Karpas-422 (cell line): ENCODE data around the gene CD101. TPM values are rescaled to one million over a fixed set of nuclear protein-coding genes. Genes with fewer than 3 reads are reported as not detected.

Source experiments
- DNase-seq: peaks from one replicate; pipeline ENCODE4 v3.0.0-alpha.2; 2015
- H2AFZ ChIP-seq: fragments of 200-600 bp; sonication (generic); 2 replicates; pipeline ENCODE4 v1.6.1; 2014; ENCODE audit warnings: antibody characterized with exemption, low read length, mixed read lengths
- H3K27ac ChIP-seq: fragments of 200-600 bp; sonication (generic); 2 replicates; pipeline ENCODE4 v1.5.1; 2014; ENCODE audit warnings: mild to moderate bottlenecking, low read length, moderate library complexity
- H3K27me3 ChIP-seq: fragments of 200-600 bp; sonication (generic); 2 replicates; pipeline ENCODE4 v1.6.1; 2014; ENCODE audit warnings: low read length, mixed read lengths
- H3K36me3 ChIP-seq: fragments of 200-600 bp; sonication (generic); 2 replicates; pipeline ENCODE4 v1.6.1; 2014; ENCODE audit warnings: low read length, mixed read lengths; ENCODE audit not compliant: insufficient read depth
- H3K4me1 ChIP-seq: fragments of 200-600 bp; sonication (generic); 2 replicates; pipeline ENCODE4 v1.6.1; 2014; ENCODE audit warnings: mild to moderate bottlenecking, low read length, mixed read lengths
- H3K4me2 ChIP-seq: fragments of 200-600 bp; sonication (generic); 2 replicates; pipeline ENCODE4 v1.6.1; 2014; ENCODE audit warnings: low read length, low read depth, mild to moderate bottlenecking; ENCODE audit not compliant: poor library complexity, severe bottlenecking
- H3K4me3 ChIP-seq: fragments of 200-600 bp; sonication (generic); 2 replicates; pipeline ENCODE4 v1.5.1; 2014; ENCODE audit warnings: mild to moderate bottlenecking, antibody characterized with exemption, low read length, mixed read lengths
- H3K79me2 ChIP-seq: fragments of 200-600 bp; sonication (generic); 2 replicates; pipeline ENCODE4 v1.6.1; 2014; ENCODE audit warnings: mild to moderate bottlenecking, low read length, mixed read lengths
- H3K9ac ChIP-seq: fragments of 200-600 bp; sonication (generic); 2 replicates; pipeline ENCODE4 v1.6.0; 2014; ENCODE audit warnings: low read length
- H3K9me2 ChIP-seq: fragments of 200-600 bp; sonication (generic), shearing (Covaris generic); replicated peaks from 2 replicates; pipeline ENCODE4 v1.6.0; 2014; ENCODE audit warnings: mild to moderate bottlenecking, low read length, moderate library complexity; ENCODE audit not compliant: insufficient read depth
- H3K9me3 ChIP-seq: fragments of 300-700, 200-600 bp; sonication (generic); 2 replicates; pipeline ENCODE4 v1.6.1; 2014; ENCODE audit warnings: low read length, mixed read lengths
- H4K20me1 ChIP-seq: fragments of 200-600 bp; sonication (generic); 2 replicates; pipeline ENCODE4 v1.6.1; 2014; ENCODE audit warnings: mild to moderate bottlenecking, antibody characterized with exemption, low read length, low read depth; ENCODE audit not compliant: insufficient read depth
- total RNA-seq: library from RNA; depleted of rRNA; stranded (reverse); fragments of >200 nt; shearing (Covaris generic); gene quantifications from 2 replicates; pipeline ENCODE4 v1.2.3, GENCODE V29; 2014; ENCODE audit warnings: low replicate concordance

CD101 gene
- total RNA-seq, 1 experiment from 2014 or later: not detected

- no peak overlapping the region for H3K4me2 ChIP-seq
These were observed 24.0 kb downstream of the CD101 start for GRCh38 chr1:117025568-117025967.

DNA sequence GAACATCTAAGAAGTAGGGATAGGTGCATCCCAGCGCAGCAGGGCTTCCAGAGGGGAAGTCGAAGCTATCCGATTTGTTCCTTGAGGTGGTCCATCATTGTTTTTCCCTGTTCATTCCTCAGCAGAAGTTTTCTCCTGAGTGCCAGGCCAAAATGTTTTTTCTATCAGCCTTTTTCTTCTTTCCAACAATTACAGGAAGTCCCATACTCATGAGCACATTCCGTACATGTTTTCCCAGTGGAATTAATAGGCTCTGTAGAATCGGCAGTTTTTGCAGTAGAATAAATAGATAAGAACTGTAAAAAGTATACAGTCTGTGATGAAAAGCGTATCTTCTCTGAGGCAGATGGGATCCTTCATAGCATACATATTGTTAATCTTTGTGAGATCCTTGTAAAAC lies 24.8 kb downstream of the CD101 start:
- Histone ChIP-seq H3K27me3 (no peaks in the 10 kb centered on the region), H2AFZ (no peak overlapping the region), H3K27ac (no peak overlapping the region), H3K36me3 (no peaks in the 10 kb centered on the region), H3K9me2 (no peaks in the 10 kb centered on the region), H3K4me3 (no peak overlapping the region), H3K9me3 (no peaks in the 10 kb centered on the region), H3K79me2 (no peaks in the 10 kb centered on the region), H3K4me2 (no peak overlapping the region), H3K9ac (no peak overlapping the region), H3K4me1 (no peaks in the 10 kb centered on the region), H4K20me1 (no peaks in the 10 kb centered on the region)
- DNase-seq: no peak

More at GRCh38 chr1:117025568-117025967, 24.0 kb downstream of the CD101 start:
- Histone ChIP-seq H3K27ac (no peak overlapping the region), H3K9me2 (no peaks in the 10 kb centered on the region), H3K79me2 (no peaks in the 10 kb centered on the region), H3K4me1 (no peaks in the 10 kb centered on the region), H3K9me3 (no peaks in the 10 kb centered on the region), H4K20me1 (no peaks in the 10 kb centered on the region), H3K9ac (no peak overlapping the region), H3K4me3 (no peak overlapping the region), H2AFZ (no peak overlapping the region), H3K27me3 (no peaks in the 10 kb centered on the region), H3K36me3 (no peaks in the 10 kb centered on the region)
- DNase-seq: no peak

GRCh38 chr1:117029685-117030084 lies 28.1 kb downstream of the CD101 start:
- Histone ChIP-seq H3K9me2 (no peaks in the 10 kb centered on the region), H3K27me3 (no peaks in the 10 kb centered on the region), H4K20me1 (no peaks in the 10 kb centered on the region), H3K79me2 (no peaks in the 10 kb centered on the region), H3K9me3 (no peaks in the 10 kb centered on the region), H3K9ac (no peak overlapping the region), H3K4me1 (no peaks in the 10 kb centered on the region), H2AFZ (no peak overlapping the region), H3K4me2 (no peak overlapping the region), H3K36me3 (no peaks in the 10 kb centered on the region), H3K4me3 (no peak overlapping the region), H3K27ac (no peak overlapping the region)
- no peak for DNase-seq

DNA sequence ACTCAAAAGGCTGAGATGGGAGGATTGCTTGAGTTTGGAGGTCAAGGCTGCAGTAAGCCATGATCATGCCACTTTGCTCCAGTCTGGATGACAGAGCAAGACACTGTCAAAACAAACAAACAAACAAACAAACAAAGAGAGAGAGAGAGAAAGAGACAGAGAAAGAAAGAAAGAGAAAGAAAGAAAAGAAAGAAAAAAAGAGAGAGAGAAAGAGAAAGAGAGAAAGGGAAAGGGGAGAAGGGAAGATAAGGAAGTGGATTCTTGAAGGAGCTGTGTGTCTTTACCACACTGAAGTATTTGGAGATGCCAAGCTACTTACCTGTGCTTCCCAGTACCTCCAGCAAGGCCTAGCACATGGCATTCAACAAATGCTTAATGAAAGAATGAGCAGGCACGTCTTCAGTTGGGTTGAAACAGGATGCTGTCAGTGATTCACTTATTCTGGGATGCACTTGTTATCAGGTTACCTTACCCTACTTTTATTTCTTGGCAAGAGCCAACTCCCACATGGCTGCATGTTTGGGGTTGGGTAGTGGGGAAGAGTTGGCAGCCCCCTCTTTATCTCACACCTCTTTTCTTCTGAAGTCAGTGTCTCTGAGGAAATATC lies 28.8 kb downstream of the CD101 start:
- Histone ChIP-seq H3K79me2 (no peaks in the 10 kb centered on the region), H3K27ac (no peak overlapping the region), H3K9ac (no peak overlapping the region), H3K9me2 (no peaks in the 10 kb centered on the region), H3K4me2 (no peak overlapping the region), H3K4me3 (no peak overlapping the region), H3K4me1 (no peaks in the 10 kb centered on the region), H3K27me3 (no peaks in the 10 kb centered on the region), H2AFZ (no peak overlapping the region), H3K36me3 (no peaks in the 10 kb centered on the region), H3K9me3 (no peaks in the 10 kb centered on the region), H4K20me1 (no peaks in the 10 kb centered on the region)
- no peak for DNase-seq

DNA sequence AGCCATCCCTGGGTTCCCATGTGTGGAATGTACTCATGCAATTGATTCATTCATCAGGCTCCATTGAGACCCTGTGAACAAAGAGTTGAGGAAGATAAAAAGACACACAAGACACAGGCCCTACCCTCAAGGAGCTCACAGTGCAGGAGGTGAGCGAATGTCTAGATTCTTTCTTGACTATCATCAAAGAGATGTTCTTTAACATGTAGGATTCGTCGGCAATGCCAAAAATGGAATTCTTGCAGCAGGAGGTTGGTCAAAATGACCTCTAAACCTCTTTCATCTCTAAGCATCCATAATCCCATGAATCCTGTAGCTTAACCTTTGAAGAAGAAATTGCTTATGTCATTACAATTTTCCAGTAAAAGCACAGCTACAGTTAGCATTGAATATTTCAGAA lies 30.7 kb downstream of the CD101 start:
- H3K79me2 ChIP-seq: no peaks in the 10 kb centered on the region

DNA sequence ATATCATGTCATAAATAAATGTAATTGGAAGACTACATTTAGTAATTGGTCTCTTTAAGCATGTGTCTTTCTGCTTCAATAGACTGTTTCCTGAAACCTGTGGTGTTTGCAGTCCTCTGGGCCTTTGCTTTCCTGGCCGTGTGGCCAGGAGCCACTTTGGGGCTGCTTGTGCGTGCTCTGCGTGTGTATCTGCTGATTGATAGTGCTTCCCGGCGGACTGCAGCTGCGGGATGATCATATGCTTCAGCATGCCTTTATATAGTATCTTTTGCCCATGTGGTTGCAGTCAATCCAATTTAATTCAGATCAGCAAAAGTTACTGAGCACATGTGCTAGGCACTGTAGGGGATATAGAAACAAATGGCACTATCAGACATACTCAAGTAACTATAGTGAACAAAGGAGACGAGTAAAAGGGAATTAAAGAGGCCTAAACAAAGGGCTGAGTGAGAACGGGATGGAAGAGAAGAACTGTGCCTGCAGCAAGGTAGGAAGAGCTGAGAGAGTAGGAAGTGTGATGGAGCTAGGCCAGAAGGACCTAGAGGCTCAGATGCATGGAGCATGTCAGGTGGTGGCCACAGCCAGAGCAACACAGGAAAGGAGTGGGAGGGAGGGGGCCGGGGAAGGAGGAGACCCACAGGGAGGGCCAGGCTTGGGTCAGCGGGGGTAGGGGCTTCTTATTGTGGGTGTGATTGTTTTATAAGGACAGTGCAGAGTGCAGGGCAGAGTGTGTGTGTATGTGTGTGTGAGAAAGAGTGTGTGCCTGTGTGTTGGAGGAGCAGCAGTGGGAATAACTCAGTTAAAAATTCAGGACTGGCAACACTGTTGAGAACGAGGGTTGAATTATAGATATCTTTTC lies 31.4 kb downstream of the CD101 start:
- no peaks in the 10 kb centered on the region for H4K20me1 ChIP-seq
- no peaks in the 10 kb centered on the region for H3K27me3 ChIP-seq
- H3K9me3 ChIP-seq: no peaks in the 10 kb centered on the region
- H3K27ac ChIP-seq: no peak overlapping the region
- no peak overlapping the region for H3K4me3 ChIP-seq
- H3K4me2 ChIP-seq: no peak overlapping the region
- H3K79me2 ChIP-seq: no peaks in the 10 kb centered on the region
- no peak for DNase-seq
- no peaks in the 10 kb centered on the region for H3K9me2 ChIP-seq
- H3K9ac ChIP-seq: no peak overlapping the region
- H3K36me3 ChIP-seq: no peaks in the 10 kb centered on the region
- no peak overlapping the region for H2AFZ ChIP-seq
- no peaks in the 10 kb centered on the region for H3K4me1 ChIP-seq

More for the DNA sequence above, 30.7 kb downstream of the CD101 start:
- Histone ChIP-seq H3K27me3 (no peaks in the 10 kb centered on the region), H3K4me1 (no peaks in the 10 kb centered on the region), H3K27ac (no peak overlapping the region), H4K20me1 (no peaks in the 10 kb centered on the region), H3K9me2 (no peaks in the 10 kb centered on the region), H2AFZ (no peak overlapping the region), H3K4me2 (no peak overlapping the region), H3K9ac (no peak overlapping the region), H3K9me3 (no peaks in the 10 kb centered on the region), H3K36me3 (no peaks in the 10 kb centered on the region), H3K4me3 (no peak overlapping the region)
- no peak for DNase-seq

DNA sequence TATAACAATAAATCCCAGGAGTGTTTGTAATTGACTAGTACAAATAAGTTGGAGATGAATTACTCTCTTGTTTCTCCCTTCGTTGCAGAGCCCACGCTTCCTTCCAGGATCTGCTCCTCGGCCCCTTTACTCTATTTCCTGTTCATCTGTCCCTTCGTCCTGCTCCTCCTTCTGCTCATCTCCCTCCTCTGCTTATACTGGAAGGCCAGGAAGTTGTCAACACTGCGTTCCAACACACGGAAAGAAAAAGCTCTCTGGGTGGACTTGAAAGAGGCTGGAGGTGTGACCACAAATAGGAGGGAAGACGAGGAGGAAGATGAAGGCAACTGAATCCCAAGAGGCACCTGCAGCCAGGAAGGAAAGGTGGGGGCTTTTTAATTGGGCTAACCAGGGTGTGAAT lies 32.2 kb downstream of the CD101 start:
- Histone ChIP-seq H3K9me3 (no peaks in the 10 kb centered on the region), H4K20me1 (no peaks in the 10 kb centered on the region), H3K4me1 (no peaks in the 10 kb centered on the region), H3K9ac (no peak overlapping the region), H3K27ac (no peak overlapping the region), H3K4me2 (no peak overlapping the region), H3K4me3 (no peak overlapping the region), H3K27me3 (no peaks in the 10 kb centered on the region), H3K36me3 (no peaks in the 10 kb centered on the region), H3K79me2 (no peaks in the 10 kb centered on the region), H2AFZ (no peak overlapping the region), H3K9me2 (no peaks in the 10 kb centered on the region)
- DNase-seq: no peak

DNA sequence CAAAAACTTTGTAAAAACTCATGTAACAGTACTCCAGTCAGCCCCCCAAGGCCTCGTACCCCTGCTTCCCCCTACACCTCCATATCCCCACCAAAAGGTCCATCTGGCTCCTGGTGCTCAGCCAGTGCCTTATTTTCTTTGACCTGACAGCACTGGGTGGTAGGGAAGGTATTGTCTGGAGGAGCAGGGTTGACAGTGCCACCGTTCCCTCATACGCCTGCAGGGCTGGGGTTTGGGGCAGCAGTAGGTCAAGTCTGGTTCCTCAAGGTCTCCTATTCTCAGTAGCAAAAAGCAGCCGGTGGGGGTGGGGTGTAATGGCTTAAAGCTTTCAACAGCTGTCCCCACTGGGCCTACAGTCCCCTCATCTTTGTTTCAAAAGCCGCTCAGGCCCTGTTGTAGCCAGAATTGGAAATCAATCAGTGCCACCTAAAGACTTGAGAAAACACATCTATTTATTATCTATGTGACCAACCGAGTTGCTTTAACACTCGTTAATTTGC lies 33.3 kb downstream of the CD101 start:
- no peaks in the 10 kb centered on the region for H4K20me1 ChIP-seq
- no peak overlapping the region for H3K4me2 ChIP-seq
- H3K36me3 ChIP-seq: no peaks in the 10 kb centered on the region
- H3K4me3 ChIP-seq: no peak overlapping the region
- H3K27ac ChIP-seq: no peak overlapping the region
- no peak overlapping the region for H3K9ac ChIP-seq
- no peaks in the 10 kb centered on the region for H3K4me1 ChIP-seq
- no peaks in the 10 kb centered on the region for H3K9me3 ChIP-seq
- no peaks in the 10 kb centered on the region for H3K79me2 ChIP-seq
- H3K9me2 ChIP-seq: no peaks in the 10 kb centered on the region
- DNase-seq: no peak
- no peaks in the 10 kb centered on the region for H3K27me3 ChIP-seq
- H2AFZ ChIP-seq: no peak overlapping the region
